Panc1 (cell line): ENCODE results near the gene BPGM. TPM values are rescaled to one million over a fixed set of nuclear protein-coding genes. Genes with fewer than 3 reads are reported as not detected.

Experiments used
- ATAC-seq: fragments of 200-7000 bp; cut with Tn5 transposase; 2 replicates; pipeline ENCODE4 v1.9.1; 2020; ENCODE audit warnings: mild to moderate bottlenecking, moderate library complexity
- BruUV-seq: library from RNA; stranded (reverse); fragments of 400-500 nt; replicated peaks from 2 replicates; lab custom pipeline; 2021; lab: Mats Ljungman, UMichigan
- CTCF ChIA-PET: fragments of 300-600 bp; sonication (Branson Sonifier 250); formaldehyde crosslinking; loops from one replicate; lab custom pipeline; 2022; ENCODE audit warnings: antibody characterized with exemption; lab: Charles Lee
- POLR2A ChIA-PET: fragments of 300-600 bp; sonication (Branson Sonifier 250); formaldehyde crosslinking; loops from one replicate; lab custom pipeline; 2022; ENCODE audit warnings: antibody characterized with exemption; lab: Charles Lee
- DNase-seq: peaks from one replicate; pipeline ENCODE4 v3.0.0-alpha.2; 2010; ENCODE audit warnings: low read depth, low spot score
- H3K27ac ChIP-seq: 2 replicates; pipeline ENCODE4 v1.5.1; 2011; ENCODE audit warnings: mild to moderate bottlenecking, low read length, inconsistent platforms
- H3K27me3 ChIP-seq: fragments of 200-500 bp; sonication (Bioruptor generic); 2 replicates; pipeline ENCODE4 v1.6.0; 2014; ENCODE audit warnings: low read length, inconsistent platforms; ENCODE audit not compliant: control insufficient read depth, insufficient read depth
- H3K36me3 ChIP-seq: fragments of 200-500 bp; sonication (Bioruptor generic); 2 replicates; pipeline ENCODE4 v1.5.1; 2014; ENCODE audit warnings: inconsistent platforms, mild to moderate bottlenecking, low read length, moderate library complexity; ENCODE audit not compliant: control insufficient read depth, insufficient read depth
- H3K4me1 ChIP-seq: 2 replicates; pipeline ENCODE4 v1.5.1; 2011; ENCODE audit warnings: inconsistent platforms, mild to moderate bottlenecking, low read length, moderate library complexity; ENCODE audit not compliant: control insufficient read depth, insufficient read depth
- H3K4me3 ChIP-seq, 2 experiments: 2 replicates each; pipeline ENCODE4 v1.5.1; 2011 to 2012; ENCODE audit warnings: low read depth in 2 of 2, low read length in 2 of 2, mild to moderate bottlenecking in 2 of 2, inconsistent platforms in 1 of 2, moderate library complexity in 1 of 2
- H3K9me3 ChIP-seq: fragments of 200-500 bp; sonication (Bioruptor generic); 2 replicates; pipeline ENCODE4 v1.5.1; 2014; ENCODE audit warnings: low read depth, mild to moderate bottlenecking, inconsistent platforms, low read length, moderate library complexity; ENCODE audit not compliant: control insufficient read depth, insufficient read depth
- POLR2AphosphoS5 ChIP-seq: IDR thresholded peaks from 2 replicates; pipeline ENCODE4 v1.6.1; 2012; ENCODE audit warnings: mild to moderate bottlenecking, low read depth, low read length, moderate library complexity
- SIN3A ChIP-seq: IDR thresholded peaks from 2 replicates; pipeline ENCODE4 v1.6.1; 2012; ENCODE audit warnings: low read depth, mild to moderate bottlenecking, low read length, moderate library complexity, borderline replicate concordance; ENCODE audit not compliant: insufficient read depth
- TCF7L2 ChIP-seq: IDR thresholded peaks from 2 replicates; pipeline ENCODE4 v1.6.1; 2011; ENCODE audit warnings: mild to moderate bottlenecking, low read depth, low read length, inconsistent platforms
- in situ Hi-C: cut with HindIII; loops from 2 replicates; pipeline ENCODE4 v1.10.0; 2016; ENCODE audit warnings: low sequenced_read_pairs, low pct_unique_long_range_greater_than_20kb
- intact Hi-C: fragments of 100-400 bp; cut with micrococcal nuclease; formaldehyde crosslinking; loops from one replicate; pipeline ENCODE4 v1.10.0; 2022; ENCODE audit not compliant: unreplicated experiment
- total RNA-seq: library from RNA; stranded (reverse); gene quantifications from one replicate; pipeline ENCODE4 v1.2.1, GENCODE V29; 2021; ENCODE audit not compliant: unreplicated experiment
- TF ChIP-seq, protein P1 (sequence below), 2 experiments: IDR thresholded peaks; 2 replicates each; pipeline ENCODE4 v1.6.1; 2011 to 2012; ENCODE audit warnings: low read depth in 2 of 2, control low read depth in 1 of 2, low read length in 1 of 2, mild to moderate bottlenecking in 1 of 2, moderate library complexity in 1 of 2; ENCODE audit not compliant: insufficient read depth in 1 of 2
- TF ChIP-seq, protein P2 (sequence below): fragments of 450-650 bp; IDR thresholded peaks from 2 replicates; pipeline ENCODE4 v1.5.1; 2017; ENCODE audit warnings: mild to moderate bottlenecking

BPGM gene
- total RNA-seq, 1 experiment from 2014 or later: 10.7 TPM

DNA sequence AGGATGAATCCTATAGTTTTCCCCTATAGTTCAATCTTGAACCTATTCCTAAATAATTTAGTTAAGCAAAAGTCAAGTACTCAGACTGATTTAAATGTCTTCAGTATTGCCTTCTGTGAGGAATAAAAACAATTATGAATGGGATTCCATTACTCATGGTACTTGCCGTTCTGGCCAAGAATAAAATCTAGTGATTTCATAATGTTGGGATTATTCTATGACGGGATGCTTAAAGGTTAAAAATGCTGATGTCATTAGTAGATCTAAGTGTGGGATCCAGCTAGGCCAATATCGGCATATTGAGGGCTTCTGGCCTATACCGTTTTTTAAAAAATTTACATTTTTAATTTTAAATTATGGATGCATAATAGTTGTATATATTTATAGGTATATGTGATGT, 5.3 kb downstream of the BPGM start:
- POLR2A ChIA-PET: no interaction called here
- BruUV-seq: no TSS peak
- ATAC-seq: no peak
- in situ Hi-C loops: no loop called here
- H3K27ac ChIP-seq: no peak overlapping the region
- H3K4me1 ChIP-seq: no peaks in the 10 kb centered on the region
- no peak for DNase-seq
- no peaks in the 10 kb centered on the region for H3K9me3 ChIP-seq
- H3K27me3 ChIP-seq: no peaks in the 10 kb centered on the region
- CTCF ChIA-PET: no interaction called here
- H3K4me3 ChIP-seq: no peak overlapping the region
- no peaks in the 10 kb centered on the region for H3K36me3 ChIP-seq
- no peak for TF ChIP-seq TCF7L2
- TF ChIP-seq, protein P1, sequence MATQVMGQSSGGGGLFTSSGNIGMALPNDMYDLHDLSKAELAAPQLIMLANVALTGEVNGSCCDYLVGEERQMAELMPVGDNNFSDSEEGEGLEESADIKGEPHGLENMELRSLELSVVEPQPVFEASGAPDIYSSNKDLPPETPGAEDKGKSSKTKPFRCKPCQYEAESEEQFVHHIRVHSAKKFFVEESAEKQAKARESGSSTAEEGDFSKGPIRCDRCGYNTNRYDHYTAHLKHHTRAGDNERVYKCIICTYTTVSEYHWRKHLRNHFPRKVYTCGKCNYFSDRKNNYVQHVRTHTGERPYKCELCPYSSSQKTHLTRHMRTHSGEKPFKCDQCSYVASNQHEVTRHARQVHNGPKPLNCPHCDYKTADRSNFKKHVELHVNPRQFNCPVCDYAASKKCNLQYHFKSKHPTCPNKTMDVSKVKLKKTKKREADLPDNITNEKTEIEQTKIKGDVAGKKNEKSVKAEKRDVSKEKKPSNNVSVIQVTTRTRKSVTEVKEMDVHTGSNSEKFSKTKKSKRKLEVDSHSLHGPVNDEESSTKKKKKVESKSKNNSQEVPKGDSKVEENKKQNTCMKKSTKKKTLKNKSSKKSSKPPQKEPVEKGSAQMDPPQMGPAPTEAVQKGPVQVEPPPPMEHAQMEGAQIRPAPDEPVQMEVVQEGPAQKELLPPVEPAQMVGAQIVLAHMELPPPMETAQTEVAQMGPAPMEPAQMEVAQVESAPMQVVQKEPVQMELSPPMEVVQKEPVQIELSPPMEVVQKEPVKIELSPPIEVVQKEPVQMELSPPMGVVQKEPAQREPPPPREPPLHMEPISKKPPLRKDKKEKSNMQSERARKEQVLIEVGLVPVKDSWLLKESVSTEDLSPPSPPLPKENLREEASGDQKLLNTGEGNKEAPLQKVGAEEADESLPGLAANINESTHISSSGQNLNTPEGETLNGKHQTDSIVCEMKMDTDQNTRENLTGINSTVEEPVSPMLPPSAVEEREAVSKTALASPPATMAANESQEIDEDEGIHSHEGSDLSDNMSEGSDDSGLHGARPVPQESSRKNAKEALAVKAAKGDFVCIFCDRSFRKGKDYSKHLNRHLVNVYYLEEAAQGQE (IDR thresholded peaks at IDR 0.05; ENCODE audit: insufficient read depth in 1 of 2, low read depth in 2 of 2, low read length in 1 of 2): no peak
- TF ChIP-seq POLR2AphosphoS5: no peak
- no peak for TF ChIP-seq SIN3A
- TF ChIP-seq, protein P2, sequence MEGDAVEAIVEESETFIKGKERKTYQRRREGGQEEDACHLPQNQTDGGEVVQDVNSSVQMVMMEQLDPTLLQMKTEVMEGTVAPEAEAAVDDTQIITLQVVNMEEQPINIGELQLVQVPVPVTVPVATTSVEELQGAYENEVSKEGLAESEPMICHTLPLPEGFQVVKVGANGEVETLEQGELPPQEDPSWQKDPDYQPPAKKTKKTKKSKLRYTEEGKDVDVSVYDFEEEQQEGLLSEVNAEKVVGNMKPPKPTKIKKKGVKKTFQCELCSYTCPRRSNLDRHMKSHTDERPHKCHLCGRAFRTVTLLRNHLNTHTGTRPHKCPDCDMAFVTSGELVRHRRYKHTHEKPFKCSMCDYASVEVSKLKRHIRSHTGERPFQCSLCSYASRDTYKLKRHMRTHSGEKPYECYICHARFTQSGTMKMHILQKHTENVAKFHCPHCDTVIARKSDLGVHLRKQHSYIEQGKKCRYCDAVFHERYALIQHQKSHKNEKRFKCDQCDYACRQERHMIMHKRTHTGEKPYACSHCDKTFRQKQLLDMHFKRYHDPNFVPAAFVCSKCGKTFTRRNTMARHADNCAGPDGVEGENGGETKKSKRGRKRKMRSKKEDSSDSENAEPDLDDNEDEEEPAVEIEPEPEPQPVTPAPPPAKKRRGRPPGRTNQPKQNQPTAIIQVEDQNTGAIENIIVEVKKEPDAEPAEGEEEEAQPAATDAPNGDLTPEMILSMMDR: no peak
- intact Hi-C loops: no loop called here

DNA sequence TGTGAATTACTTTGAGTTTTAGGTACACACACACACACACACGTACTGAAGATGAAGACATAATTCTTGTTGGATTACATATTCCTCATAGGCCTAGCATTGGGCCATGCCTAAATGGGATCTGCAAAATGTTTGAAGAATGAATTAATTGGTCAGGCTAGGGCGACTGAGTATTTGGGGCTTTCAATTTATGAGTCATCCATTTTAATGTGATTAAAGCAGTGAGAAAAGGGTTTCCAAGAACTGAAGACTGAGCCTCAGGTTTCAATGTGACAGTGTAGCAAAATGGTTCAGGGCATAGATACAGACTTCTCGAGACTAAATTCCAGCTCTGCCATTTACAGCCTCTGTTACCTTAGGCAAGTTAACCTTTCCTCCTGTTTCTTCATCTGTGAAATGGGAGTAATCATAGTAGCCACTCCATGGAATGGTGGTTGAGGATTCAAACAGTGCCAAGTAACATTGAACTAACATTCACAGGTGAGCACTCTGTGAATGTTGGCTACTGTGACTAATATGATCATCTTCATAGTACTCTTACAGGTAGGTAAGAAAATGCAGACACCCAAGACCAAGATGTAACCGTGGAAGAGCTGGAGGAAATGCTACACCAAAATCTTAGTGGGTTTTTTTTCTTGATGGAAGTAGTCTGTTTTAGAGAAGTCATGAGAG, 7.6 kb downstream of the BPGM start:
- BruUV-seq: no TSS peak
- no peak for DNase-seq
- Histone ChIP-seq H3K9me3 (no peaks in the 10 kb centered on the region), H3K4me3 (no peak overlapping the region), H3K36me3 (no peaks in the 10 kb centered on the region), H3K27me3 (no peaks in the 10 kb centered on the region), H3K27ac (no peak overlapping the region), H3K4me1 (no peaks in the 10 kb centered on the region)
- in situ Hi-C loops (no loop called here), intact Hi-C loops (no loop called here)
- POLR2A ChIA-PET: interaction anchor here (0.5 kb wide), 1 partner anchor 455 kb away, joined by 3 read pairs; no protein-coding TSS in a partner anchor
- TF ChIP-seq TCF7L2: no peak
- no peak for TF ChIP-seq SIN3A
- TF ChIP-seq, protein P1 (IDR thresholded peaks at IDR 0.05; ENCODE audit: insufficient read depth in 1 of 2, low read depth in 2 of 2, low read length in 1 of 2): no peak
- CTCF ChIA-PET: no interaction called here
- ATAC-seq: no peak
